Mucosa of descending colon (tissue), 3 donors: Measurements from ENCODE around the gene CCDC28A. TPM values are rescaled to one million over a fixed set of nuclear protein-coding genes. Genes with fewer than 3 reads are reported as not detected.

ENCODE experiments used
- ATAC-seq: fragments of 200-7000 bp; cut with Tn5 transposase; one replicate; pipeline ENCODE4 v1.9.1; 2020; ENCODE audit warnings: mild to moderate bottlenecking, moderate library complexity
- DNase-seq, 3 donors: peaks; one replicate each; pipeline ENCODE4 v3.0.0-alpha.2; 2020
- H3K36me3 ChIP-seq: fragments of 200-600 bp; one replicate; pipeline ENCODE4 v1.8.0; 2021; ENCODE audit warnings: low read depth, mild to moderate bottlenecking
- H3K4me1 ChIP-seq: fragments of 200-600 bp; one replicate; pipeline ENCODE4 v1.8.0; 2021; ENCODE audit warnings: low read depth, mild to moderate bottlenecking
- H3K4me3 ChIP-seq: fragments of 200-600 bp; one replicate; pipeline ENCODE4 v1.8.0; 2021; ENCODE audit warnings: mild to moderate bottlenecking
- H3K9me3 ChIP-seq: fragments of 200-600 bp; one replicate; pipeline ENCODE4 v1.8.0; 2021; ENCODE audit warnings: mild to moderate bottlenecking
- CTCF ChIP-seq: fragments of 200-600 bp; IDR thresholded peaks from one replicate; pipeline ENCODE4 v1.8.0; 2022; ENCODE audit warnings: antibody characterized with exemption, mild to moderate bottlenecking
- intact Hi-C, 2 donors: fragments of 100-400 bp; cut with DNase I in 1 of 2; cut with micrococcal nuclease in 1 of 2; formaldehyde crosslinking; loops; one replicate each; pipeline versions ENCODE4 v1.11.0 to v1.11.1; 2022; cut with DNase I, micrococcal nuclease
- total RNA-seq, 3 donors: library from RNA; stranded (reverse); fragmentation: NEBNext Ultra II Directional in 2 of 3; extraction: Animal tissue kit (Norgen Biotek cat#: 25700) in 2 of 3; gene quantifications; one replicate each; pipeline versions ENCODE4 v1.2.1 to v1.2.4, GENCODE V29; 2021 to 2023
- donor health status: DM: no; HTN: no; CAD: no; lungs with moderate emphysema.
- donor health status: DM: no; HTN: no; CAD: no.
- donor health status: DM: no; HTN: yes; CAD: no.

The CCDC28A gene
- total RNA-seq, 3 donors from 2014 or later: 16.1 to 29.8 (median 24.0) TPM

DNA sequence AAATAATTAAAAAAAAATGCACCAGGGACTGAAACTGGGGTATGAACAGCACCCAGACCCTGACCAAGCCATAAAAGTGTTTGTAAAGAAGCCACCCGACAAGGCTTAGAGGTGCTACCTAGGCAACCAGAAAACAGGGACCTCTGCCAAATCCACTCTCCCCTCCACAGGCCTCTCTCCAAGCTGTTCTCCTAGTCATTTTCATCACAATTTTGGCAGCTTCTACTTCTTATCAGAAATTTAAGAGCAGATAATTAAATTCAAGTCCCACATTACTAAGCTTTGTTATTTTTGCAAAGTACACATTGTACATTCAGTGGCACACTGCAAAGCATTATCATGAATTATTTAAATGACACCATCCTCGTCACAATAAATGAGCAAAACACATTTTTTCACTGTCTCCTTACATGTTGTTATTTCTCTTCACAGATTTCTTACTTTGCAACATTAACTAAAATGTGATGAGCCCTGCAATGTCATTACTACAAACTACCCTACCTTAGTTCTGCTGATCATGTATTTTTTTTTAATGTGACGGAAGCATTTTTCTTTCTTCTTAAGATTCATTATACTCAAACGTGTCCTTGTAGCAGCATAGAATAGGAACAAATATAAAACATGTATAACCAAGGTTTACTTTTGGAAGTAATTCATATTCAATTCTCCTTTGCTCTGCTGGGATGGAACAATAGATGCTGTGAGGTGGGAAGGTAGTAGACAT, 60.4 kb downstream of the CCDC28A start:
- TF ChIP-seq CTCF: no peak
- no peaks in the 10 kb centered on the region for H3K4me1 ChIP-seq
- H3K9me3 ChIP-seq: no peaks in the 10 kb centered on the region
- no peak for ATAC-seq
- no peak for DNase-seq
- no peak overlapping the region for H3K4me3 ChIP-seq
- intact Hi-C loops: no loop called here
- H3K36me3 ChIP-seq: no peaks in the 10 kb centered on the region

DNA sequence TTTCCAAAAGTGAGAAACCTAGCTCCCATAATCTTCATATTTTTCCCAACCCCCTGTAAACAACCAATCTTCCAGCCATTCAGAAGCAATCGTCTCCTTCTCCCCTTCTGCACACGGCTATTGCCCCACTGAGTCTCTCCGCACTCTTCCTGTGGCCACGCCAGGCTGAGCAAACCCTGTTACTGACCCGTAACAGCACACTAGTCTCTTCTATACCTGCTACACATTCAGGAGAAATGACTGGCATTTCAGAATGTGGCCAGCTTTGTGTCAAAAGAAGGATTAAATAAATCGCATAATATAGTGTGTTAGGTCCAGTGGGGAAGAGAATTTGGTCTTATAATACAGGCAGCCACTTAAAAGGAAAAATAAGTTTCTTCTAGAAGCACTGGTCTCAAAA, 63.7 kb downstream of the CCDC28A start:
- no peak for TF ChIP-seq CTCF
- intact Hi-C loops: no loop called here
- ATAC-seq (no peak), DNase-seq (no peak)
- Histone ChIP-seq H3K4me1 (no peaks in the 10 kb centered on the region), H3K9me3 (no peaks in the 10 kb centered on the region), H3K4me3 (no peak overlapping the region), H3K36me3 (no peaks in the 10 kb centered on the region)

Other genes with a start within 250 kb of the CCDC28A start
- gene ECT2L, start 22.3 kb downstream of the CCDC28A start, total RNA-seq: not detected
- gene REPS1, start 214.5 kb downstream of the CCDC28A start, total RNA-seq: 10 to 100 TPM; 31.4 to 42.4 (median 33.6) TPM